PC-3 (cell line): ENCODE results near the gene ASB5. TPM values are rescaled to one million over a fixed set of nuclear protein-coding genes. Genes with fewer than 3 reads are reported as not detected.

Experiments
- ATAC-seq: fragments of 200-7000 bp; cut with Tn5 transposase; 2 replicates; pipeline ENCODE4 v1.9.1; 2020; ENCODE audit warnings: mild to moderate bottlenecking, moderate library complexity
- BruUV-seq: library from RNA; stranded (reverse); fragments of 400-500 nt; replicated peaks from 2 replicates; lab custom pipeline; 2021; lab: Mats Ljungman, UMichigan
- CTCF ChIA-PET: fragments of 300-600 bp; sonication (Branson Sonifier 250); formaldehyde crosslinking; loops from one replicate; lab custom pipeline; 2022; ENCODE audit warnings: antibody characterized with exemption; lab: Charles Lee
- POLR2A ChIA-PET: fragments of 300-600 bp; sonication (Branson Sonifier 250); formaldehyde crosslinking; loops from one replicate; lab custom pipeline; 2022; ENCODE audit warnings: antibody characterized with exemption; ENCODE audit not compliant: unreplicated experiment; lab: Charles Lee
- DNase-seq: peaks from one replicate; pipeline ENCODE4 v3.0.0-alpha.2; 2015
- H2AFZ ChIP-seq: fragments of 300-600 bp; sonication (generic); 2 replicates; pipeline ENCODE4 v1.6.0; 2016; ENCODE audit warnings: antibody characterized with exemption, low read length
- H3F3A ChIP-seq: fragments of 300-600 bp; sonication (generic); one replicate; pipeline ENCODE4 v1.6.0; 2017; ENCODE audit warnings: antibody characterized with exemption, low read length, control low read depth, mild to moderate bottlenecking; ENCODE audit not compliant: unreplicated experiment
- H3K27ac ChIP-seq: fragments of 300-600 bp; sonication (generic); 2 replicates; pipeline ENCODE4 v1.5.1; 2016; ENCODE audit warnings: mild to moderate bottlenecking, low read length
- H3K27me3 ChIP-seq: fragments of 300-600 bp; sonication (generic); 2 replicates; pipeline ENCODE4 v1.6.1; 2016; ENCODE audit warnings: low read length, mixed read lengths
- H3K36me3 ChIP-seq: fragments of 300-600 bp; sonication (generic); 2 replicates; pipeline ENCODE4 v1.6.1; 2016; ENCODE audit warnings: low read depth, mixed run types, low read length, mixed read lengths
- H3K4me1 ChIP-seq: fragments of 300-600 bp; sonication (generic); 2 replicates; pipeline ENCODE4 v1.5.1; 2016; ENCODE audit warnings: low read length; ENCODE audit not compliant: insufficient read depth
- H3K4me2 ChIP-seq: fragments of 300-600 bp; sonication (generic); 2 replicates; pipeline ENCODE4 v1.6.0; 2016; ENCODE audit warnings: low read length
- H3K4me3 ChIP-seq: fragments of 300-600 bp; sonication (generic); 2 replicates; pipeline ENCODE4 v1.5.1; 2016; ENCODE audit warnings: mild to moderate bottlenecking, low read length, mixed read lengths
- H3K79me2 ChIP-seq: fragments of 300-600 bp; sonication (generic); 2 replicates; pipeline ENCODE4 v1.6.1; 2017; ENCODE audit warnings: low read length, mixed read lengths
- H3K9ac ChIP-seq: fragments of 300-600 bp; sonication (generic); 2 replicates; pipeline ENCODE4 v1.6.0; 2016; ENCODE audit warnings: mild to moderate bottlenecking, low read length
- H3K9me2 ChIP-seq: fragments of 300-600 bp; sonication (generic); replicated peaks from 2 replicates; pipeline ENCODE4 v1.6.1; 2016; ENCODE audit warnings: mixed run types, low read length, mixed read lengths
- H3K9me3 ChIP-seq: fragments of 300-600 bp; sonication (generic); 2 replicates; pipeline ENCODE4 v1.6.1; 2016; ENCODE audit warnings: low read length, mixed read lengths
- H4K20me1 ChIP-seq: fragments of 300-600 bp; sonication (generic); 2 replicates; pipeline ENCODE4 v1.6.1; 2016; ENCODE audit warnings: low read length, mixed read lengths
- CTCF ChIP-seq: fragments of 300-600 bp; sonication (generic); conservative IDR thresholded peaks from 2 replicates; pipeline ENCODE4 v1.5.1; 2017; ENCODE audit warnings: antibody characterized with exemption, low read depth, mild to moderate bottlenecking, low read length
- EZH2 ChIP-seq: fragments of 300-600 bp; sonication (generic); IDR thresholded peaks from one replicate; pipeline ENCODE4 v1.6.1; 2017; ENCODE audit warnings: antibody characterized with exemption, mild to moderate bottlenecking, low read length; ENCODE audit not compliant: unreplicated experiment
- EZH2phosphoT487 ChIP-seq: fragments of 300-600 bp; sonication (generic); IDR thresholded peaks from 2 replicates; pipeline ENCODE4 v1.6.1; 2018; ENCODE audit warnings: mild to moderate bottlenecking, antibody characterized with exemption, low read length, borderline replicate concordance
- intact Hi-C: fragments of 100-400 bp; cut with micrococcal nuclease; formaldehyde crosslinking; loops from 2 replicates; pipeline ENCODE4 v1.9.0; 2023
- total RNA-seq: library from RNA; depleted of rRNA; stranded (reverse); fragments of >200 nt; gene quantifications from 2 replicates; pipeline ENCODE4 v1.2.3, GENCODE V29; 2014

Gene ASB5
- total RNA-seq, 1 experiment from 2014 or later = not detected

GRCh38 chr4:176289561-176289960, 20.5 kb upstream of the ASB5 start:
- no peaks in the 10 kb centered on the region for H3K9me3 ChIP-seq
- H3K4me3 ChIP-seq = no peak overlapping the region
- TF ChIP-seq EZH2 (no peak), EZH2phosphoT487 (no peak), CTCF (no peak)
- no peaks in the 10 kb centered on the region for H3K9me2 ChIP-seq
- no peak for DNase-seq
- no peaks in the 10 kb centered on the region for H3F3A ChIP-seq
- H4K20me1 ChIP-seq = no peaks in the 10 kb centered on the region
- intact Hi-C loops = no loop called here
- no peak overlapping the region for H3K27ac ChIP-seq
- no peak overlapping the region for H2AFZ ChIP-seq
- no peak overlapping the region for H3K4me2 ChIP-seq
- no peaks in the 10 kb centered on the region for H3K27me3 ChIP-seq
- ChIA-PET POLR2A (no interaction called here), CTCF (no interaction called here)
- H3K9ac ChIP-seq = no peak overlapping the region
- H3K36me3 ChIP-seq = no peaks in the 10 kb centered on the region
- no TSS peak for BruUV-seq
- ATAC-seq = no peak
- H3K4me1 ChIP-seq = peaks cover 7% of the 10 kb centered on the region
- H3K79me2 ChIP-seq = no peaks in the 10 kb centered on the region

GRCh38 chr4:176288020-176288419, 19.0 kb upstream of the ASB5 start:
- TF ChIP-seq CTCF (no peak), EZH2phosphoT487 (no peak), EZH2 (no peak)
- intact Hi-C loops = no loop called here
- no TSS peak for BruUV-seq
- Histone ChIP-seq H3K9ac (no peak overlapping the region), H3K9me3 (no peaks in the 10 kb centered on the region), H3K4me1 (peaks cover 7% of the 10 kb centered on the region), H4K20me1 (no peaks in the 10 kb centered on the region), H3K4me2 (no peak overlapping the region), H3K9me2 (no peaks in the 10 kb centered on the region), H3K36me3 (no peaks in the 10 kb centered on the region), H2AFZ (no peak overlapping the region), H3K4me3 (no peak overlapping the region), H3F3A (no peaks in the 10 kb centered on the region), H3K27me3 (no peaks in the 10 kb centered on the region), H3K27ac (no peak overlapping the region), H3K79me2 (no peaks in the 10 kb centered on the region)
- no peak for ATAC-seq
- CTCF ChIA-PET = no interaction called here
- POLR2A ChIA-PET = no interaction called here
- no peak for DNase-seq

DNA sequence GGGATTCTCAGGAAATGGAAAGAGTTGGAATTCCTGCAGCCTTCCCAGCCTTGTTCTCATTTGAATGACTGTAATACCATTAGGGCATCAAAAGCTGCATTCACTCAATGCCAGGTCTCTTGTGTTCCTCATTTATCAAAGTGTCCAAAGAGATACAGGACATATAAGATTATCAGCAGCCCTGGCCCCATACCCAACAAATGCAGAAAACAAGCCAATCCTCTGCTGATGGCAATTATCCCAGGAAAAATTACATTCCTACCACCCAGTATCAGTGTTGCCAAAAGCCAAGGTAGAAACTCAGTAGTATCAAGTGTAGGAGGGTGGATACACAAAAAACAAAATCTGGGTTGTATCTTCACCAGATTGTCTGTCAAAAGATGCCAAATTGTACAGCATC, 18.5 kb upstream of the ASB5 start:
- no peak overlapping the region for H3K4me2 ChIP-seq
- no peaks in the 10 kb centered on the region for H3K79me2 ChIP-seq
- H4K20me1 ChIP-seq = no peaks in the 10 kb centered on the region
- ChIA-PET POLR2A (no interaction called here), CTCF (no interaction called here)
- DNase-seq (no peak), ATAC-seq (no peak)
- no peak overlapping the region for H3K27ac ChIP-seq
- H2AFZ ChIP-seq = no peak overlapping the region
- peaks cover 7% of the 10 kb centered on the region for H3K4me1 ChIP-seq
- no peak overlapping the region for H3K4me3 ChIP-seq
- no peaks in the 10 kb centered on the region for H3K9me3 ChIP-seq
- intact Hi-C loops = no loop called here
- no peak for TF ChIP-seq CTCF
- no peak for TF ChIP-seq EZH2
- TF ChIP-seq EZH2phosphoT487 = no peak
- H3K36me3 ChIP-seq = no peaks in the 10 kb centered on the region
- H3K9ac ChIP-seq = no peak overlapping the region
- no peaks in the 10 kb centered on the region for H3K9me2 ChIP-seq
- no peaks in the 10 kb centered on the region for H3F3A ChIP-seq
- BruUV-seq = no TSS peak
- H3K27me3 ChIP-seq = no peaks in the 10 kb centered on the region
